ENCODE measurements around the gene KSR2.

GRCh38 chr12:117695956-117696355, 272.8 kb downstream of the KSR2 start:
- no peak for TF ChIP-seq CTCF (IDR thresholded peaks at IDR 0.05)
- no peak for TF ChIP-seq POLR2A (IDR thresholded peaks at IDR 0.05)
- TF ChIP-seq EP300 (IDR thresholded peaks at IDR 0.05; ENCODE audit: low read depth), result no peak
- TF ChIP-seq POLR2AphosphoS5 (IDR thresholded peaks at IDR 0.05), result no peak
